ENCODE results near the gene RAB4A.

The RAB4A gene

GRCh38 chr1:229309074-229309473, 38.2 kb downstream of the RAB4A start:
- ChIA-PET CTCF (interaction anchor here (1.4 kb wide), 1 partner anchor 16 kb away, joined by 4 read pairs; no protein-coding TSS in a partner anchor), POLR2A (no interaction called here)
- Histone ChIP-seq H3K36me3 (ENCODE audit: control insufficient read depth in 2 of 2, insufficient read depth in 1 of 2, low read length in 2 of 2) (peaks cover 12 to 39% of the 10 kb centered on the region in 2 experiments), H3K4me1 (ENCODE audit: control insufficient read depth, insufficient read depth, low read length) (no peaks in the 10 kb centered on the region), H3K9me3 (ENCODE audit: control insufficient read depth, insufficient read depth, low read depth, low read length) (no peaks in the 10 kb centered on the region), H3K27ac (ENCODE audit: extremely low read depth, low read depth, low read length) (no peak overlapping the region), H3K4me3 (ENCODE audit: low read depth, low read length) (no peak overlapping the region)
- TF ChIP-seq KLF7 (tag by site-specific recombination; IDR thresholded peaks at IDR 0.05; ENCODE audit: borderline replicate concordance): no peak
- TF ChIP-seq SP7 (tag by site-specific recombination; IDR thresholded peaks at IDR 0.05): peak; percentile 80

- POLR2A ChIA-PET: no interaction called here
- TF ChIP-seq GLI2 (tag by site-specific recombination; IDR thresholded peaks at IDR 0.05; ENCODE audit: borderline replicate concordance, low read depth): no peak
- no peak for TF ChIP-seq ZNF514 (tag by site-specific recombination; IDR thresholded peaks at IDR 0.05)
- TF ChIP-seq ZNF449 (tag by site-specific recombination; IDR thresholded peaks at IDR 0.05): no peak
- TF ChIP-seq ZNF596 (tag by site-specific recombination; IDR thresholded peaks at IDR 0.05): no peak
- TF ChIP-seq KLF7 (tag by site-specific recombination; IDR thresholded peaks at IDR 0.05; ENCODE audit: borderline replicate concordance): no peak
- TF ChIP-seq ZNF513 (tag by site-specific recombination; IDR thresholded peaks at IDR 0.05): no peak
- no peak for TF ChIP-seq GFI1B (tag by site-specific recombination; IDR thresholded peaks at IDR 0.05)
- no peak for TF ChIP-seq ZNF837 (tag by site-specific recombination; IDR thresholded peaks at IDR 0.05)
- no peak for TF ChIP-seq ZFP41 (tag by site-specific recombination; IDR thresholded peaks at IDR 0.05; ENCODE audit: borderline replicate concordance)
- TF ChIP-seq YY2 (tag by site-specific recombination; IDR thresholded peaks at IDR 0.05): no peak
- TF ChIP-seq ZFP3 (tag by site-specific recombination; IDR thresholded peaks at IDR 0.05; ENCODE audit: low read depth): no peak
- no peak for TF ChIP-seq ZNF600 (tag by site-specific recombination; IDR thresholded peaks at IDR 0.05)
- no peak for TF ChIP-seq GLI4 (tag by site-specific recombination; IDR thresholded peaks at IDR 0.05)
- TF ChIP-seq PRDM2 (tag by site-specific recombination; IDR thresholded peaks at IDR 0.05; ENCODE audit: borderline replicate concordance): no peak
- no peak for TF ChIP-seq ZNF76 (tag by site-specific recombination; IDR thresholded peaks at IDR 0.05; ENCODE audit: borderline replicate concordance, low read depth)
- TF ChIP-seq ZBTB11 (tag by site-specific recombination; conservative IDR thresholded peaks at IDR 0.05; ENCODE audit: low read depth): no peak
- peaks cover 12 to 33% of the 10 kb centered on the region in 2 experiments for H3K36me3 ChIP-seq (ENCODE audit: control insufficient read depth in 2 of 2, insufficient read depth in 1 of 2, low read length in 2 of 2)
- no peak overlapping the region for H3K27ac ChIP-seq (ENCODE audit: extremely low read depth, low read depth, low read length)
- no peaks in the 10 kb centered on the region for H3K9me3 ChIP-seq (ENCODE audit: control insufficient read depth, insufficient read depth, low read depth, low read length)
- H3K4me3 ChIP-seq (ENCODE audit: low read depth, low read length): no peak overlapping the region
- no peaks in the 10 kb centered on the region for H3K4me1 ChIP-seq (ENCODE audit: control insufficient read depth, insufficient read depth, low read length)
- CTCF ChIA-PET: interaction anchor here (0.6 kb wide), 1 partner anchor 205 kb away, joined by 4 read pairs; no protein-coding TSS in a partner anchor
Observed at GRCh38 chr1:229309684-229310083, 38.8 kb downstream of the RAB4A start.

Measured in HEK293 (cell line).